ENCODE data around the gene CEP250.

DNA sequence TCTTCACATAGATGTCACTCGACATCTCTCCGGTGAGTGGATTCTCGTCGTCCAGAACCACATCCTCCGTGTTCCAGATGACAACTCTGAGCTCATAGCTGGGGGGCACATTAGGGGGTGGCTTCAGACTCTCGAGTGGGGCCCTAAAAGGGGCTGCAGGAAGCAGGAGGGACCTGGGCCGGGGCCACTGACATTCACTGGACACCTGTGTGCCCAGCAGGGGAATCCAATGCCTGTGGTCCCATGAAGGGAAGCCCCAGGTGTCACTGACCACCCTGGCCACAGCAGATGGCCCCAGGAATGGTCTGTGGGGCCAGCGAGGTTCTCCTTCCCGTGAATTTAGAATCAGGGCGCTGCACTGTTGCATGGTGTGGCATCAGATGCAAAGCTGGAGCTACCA lies 105.1 kb downstream of the CEP250 start:
- TF ChIP-seq, protein P1, sequence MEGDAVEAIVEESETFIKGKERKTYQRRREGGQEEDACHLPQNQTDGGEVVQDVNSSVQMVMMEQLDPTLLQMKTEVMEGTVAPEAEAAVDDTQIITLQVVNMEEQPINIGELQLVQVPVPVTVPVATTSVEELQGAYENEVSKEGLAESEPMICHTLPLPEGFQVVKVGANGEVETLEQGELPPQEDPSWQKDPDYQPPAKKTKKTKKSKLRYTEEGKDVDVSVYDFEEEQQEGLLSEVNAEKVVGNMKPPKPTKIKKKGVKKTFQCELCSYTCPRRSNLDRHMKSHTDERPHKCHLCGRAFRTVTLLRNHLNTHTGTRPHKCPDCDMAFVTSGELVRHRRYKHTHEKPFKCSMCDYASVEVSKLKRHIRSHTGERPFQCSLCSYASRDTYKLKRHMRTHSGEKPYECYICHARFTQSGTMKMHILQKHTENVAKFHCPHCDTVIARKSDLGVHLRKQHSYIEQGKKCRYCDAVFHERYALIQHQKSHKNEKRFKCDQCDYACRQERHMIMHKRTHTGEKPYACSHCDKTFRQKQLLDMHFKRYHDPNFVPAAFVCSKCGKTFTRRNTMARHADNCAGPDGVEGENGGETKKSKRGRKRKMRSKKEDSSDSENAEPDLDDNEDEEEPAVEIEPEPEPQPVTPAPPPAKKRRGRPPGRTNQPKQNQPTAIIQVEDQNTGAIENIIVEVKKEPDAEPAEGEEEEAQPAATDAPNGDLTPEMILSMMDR (IDR thresholded peaks at IDR 0.05; ENCODE audit: poor library complexity, severe bottlenecking), result no peak
- TF ChIP-seq POLR2AphosphoS5 (IDR thresholded peaks at IDR 0.05), result no peak

Measured in neural cell (in vitro differentiated cells).